Esophagus muscularis mucosa (tissue), 4 donors: ENCODE results near the gene MAST3. TPM values are rescaled to one million over a fixed set of nuclear protein-coding genes. Genes with fewer than 3 reads are reported as not detected.
A peak's percentile ranks its signal among the peaks of the same experiment; 100 is the strongest.
"Not testable (repeated sequence)": the region's sequence is repeated elsewhere in the genome, so short reads cannot be mapped to it uniquely, and the experiment has no call there.

Experiments
- DNase-seq: peaks from one replicate; pipeline ENCODE4 v3.0.0-alpha.2; 2017; ENCODE audit errors: extremely low spot score
- H3K27ac ChIP-seq, 4 donors: fragments of 200-600 bp; sonication (generic); replicated peaks in 1 of 4; 1 replicate in 3 of 4; 2 replicates in 1 of 4; pipeline ENCODE4 v1.5.1; 2016 to 2019; ENCODE audit warnings: mild to moderate bottlenecking in 1 of 4
- H3K27me3 ChIP-seq, 4 donors: fragments of 200-600 bp; sonication (generic); one replicate each; pipeline versions ENCODE4 v1.5.1 to v1.6.0; 2016 to 2019
- H3K36me3 ChIP-seq, 4 donors: fragments of 200-600 bp; sonication (generic); one replicate each; pipeline ENCODE4 v1.5.1; 2016 to 2019
- H3K4me1 ChIP-seq, 4 donors: fragments of 200-600 bp; sonication (generic); one replicate each; pipeline ENCODE4 v1.5.1; 2016 to 2019
- H3K4me3 ChIP-seq, 4 donors: fragments of 200-600 bp; sonication (generic); 1 replicate in 2 of 4; 2 replicates in 2 of 4; pipeline ENCODE4 v1.5.1; 2016 to 2019; ENCODE audit warnings: mild to moderate bottlenecking in 4 of 4, moderate library complexity in 1 of 4
- H3K9me3 ChIP-seq, 4 donors: fragments of 200-600 bp; sonication (generic); 1 replicate in 3 of 4; 2 replicates in 1 of 4; pipeline ENCODE4 v1.5.1; 2016 to 2019
- CTCF ChIP-seq, 3 experiments: fragments of 200-600 bp in 2 of 3; fragments of 450-650 bp in 1 of 3; sonication (generic) in 2 of 3; IDR thresholded peaks; one replicate each; pipeline ENCODE4 v1.5.1; 2017 to 2019; ENCODE audit warnings: antibody characterized with exemption in 3 of 3, mild to moderate bottlenecking in 2 of 3, moderate library complexity in 1 of 3
- EP300 ChIP-seq: sonication (generic); formaldehyde crosslinking; IDR thresholded peaks from one replicate; pipeline ENCODE4 v1.6.1; 2017; ENCODE audit warnings: antibody characterized with exemption
- POLR2A ChIP-seq: fragments of 450-650 bp; IDR thresholded peaks from one replicate; pipeline ENCODE4 v1.6.1; 2017; ENCODE audit warnings: antibody characterized with exemption, moderate library complexity, mild to moderate bottlenecking, low read depth
- POLR2AphosphoS5 ChIP-seq, 2 donors: sonication (generic); formaldehyde crosslinking; IDR thresholded peaks; one replicate each; pipeline ENCODE4 v1.6.1; 2017; ENCODE audit warnings: antibody characterized with exemption in 2 of 2
- WGBS: methylation state at CpG from one replicate; pipeline ENCODE4 v1.1.5; 2018; 5-methylcytosine and 5-hydroxymethylcytosine counted together
- intact Hi-C: fragments of 100-400 bp; cut with DNase I; formaldehyde crosslinking; loops from one replicate; pipeline ENCODE4 v1.15.1; 2023
- total RNA-seq, 4 donors: library from RNA; depleted of rRNA; stranded (reverse); fragments of >200 nt; gene quantifications; one replicate each; pipeline versions ENCODE4 v1.1.0 to v1.2.1, GENCODE V29; 2016

The MAST3 gene
- total RNA-seq, 4 donors from 2014 or later, result 5.0 to 8.5 (median 6.4) TPM

GRCh38 chr19:18156268-18156667 lies 58.7 kb downstream of the MAST3 start:
- peaks cover 6 to 9% (median 8%) of the 10 kb centered on the region in 4 donors for H3K36me3 ChIP-seq
- no peak for DNase-seq
- H3K4me1 ChIP-seq, result peaks cover 51 to 73% (median 68%) of the 10 kb centered on the region in 4 donors
- no peak overlapping the region for H3K4me3 ChIP-seq
- WGBS, result 90% methylated on average over 6 of the region's 6 CpGs
- intact Hi-C loops, result loop anchor here (10.0 kb wide), 1 partner anchor 151 kb away; the partner anchor contains the start of gene ARRDC2
- H3K9me3 ChIP-seq, result no peaks in the 10 kb centered on the region
- TF ChIP-seq CTCF (IDR thresholded peaks at IDR 0.05), result no peak
- peak overlapping the region; percentile 75 to 89 (median 81) for H3K27ac ChIP-seq
- no peaks in the 10 kb centered on the region for H3K27me3 ChIP-seq

GRCh38 chr19:18156841-18157464 lies 59.4 kb downstream of the MAST3 start:
- Histone ChIP-seq H3K27me3 (no peaks in the 10 kb centered on the region), H3K4me3 (no peak overlapping the region), H3K36me3 (peaks cover 8 to 12% (median 8%) of the 10 kb centered on the region in 4 donors), H3K9me3 (no peaks in the 10 kb centered on the region), H3K27ac (peak overlapping the region; percentile 75 to 89 (median 81)), H3K4me1 (peaks cover 51 to 73% (median 68%) of the 10 kb centered on the region in 4 donors)
- WGBS, result 21% methylated on average over 20 of the region's 22 CpGs
- TF ChIP-seq POLR2AphosphoS5 (IDR thresholded peaks at IDR 0.05), result peak; percentile 57 to 69
- TF ChIP-seq EP300, result no peak
- TF ChIP-seq CTCF (IDR thresholded peaks at IDR 0.05), result no peak
- no peak for TF ChIP-seq POLR2A
- no peak for DNase-seq
- intact Hi-C loops, result loop anchor here (10.0 kb wide), 1 partner anchor 152 kb away; the partner anchor contains the start of gene ARRDC2

GRCh38 chr19:18157465-18158063 lies 60.0 kb downstream of the MAST3 start:
- H3K27ac ChIP-seq, result peak overlapping the region; percentile 75 to 89 (median 81)
- intact Hi-C loops, result loop anchor here (10.0 kb wide), 1 partner anchor 153 kb away; the partner anchor contains the start of gene ARRDC2
- peaks cover 8 to 18% (median 15%) of the 10 kb centered on the region in 4 donors for H3K36me3 ChIP-seq
- no peaks in the 10 kb centered on the region for H3K27me3 ChIP-seq
- TF ChIP-seq POLR2AphosphoS5 (IDR thresholded peaks at IDR 0.05) (no peak), CTCF (IDR thresholded peaks at IDR 0.05) (no peak), EP300 (no peak), POLR2A (no peak)
- H3K4me1 ChIP-seq, result peaks cover 50 to 76% (median 68%) of the 10 kb centered on the region in 4 donors
- no peak for DNase-seq
- no peak overlapping the region for H3K4me3 ChIP-seq
- 36% methylated on average over 18 of the region's 18 CpGs for WGBS
- no peaks in the 10 kb centered on the region for H3K9me3 ChIP-seq

- no peak for DNase-seq
- Histone ChIP-seq H3K27ac (peak overlapping the region in 2 of 4 donors; percentile 75 to 76), H3K4me3 (no peak overlapping the region), H3K36me3 (peaks cover 16 to 27% (median 24%) of the 10 kb centered on the region in 4 donors), H3K27me3 (no peaks in the 10 kb centered on the region), H3K4me1 (peaks cover 50 to 76% (median 66%) of the 10 kb centered on the region in 4 donors), H3K9me3 (no peaks in the 10 kb centered on the region)
- no peak for TF ChIP-seq CTCF (IDR thresholded peaks at IDR 0.05)
- no peak for TF ChIP-seq POLR2A
- no peak for TF ChIP-seq POLR2AphosphoS5 (IDR thresholded peaks at IDR 0.05)
- no peak for TF ChIP-seq EP300
- WGBS, result 83% methylated on average over 4 of the region's 4 CpGs
- intact Hi-C loops, result loop anchor here (10.0 kb wide), 1 partner anchor 154 kb away; the partner anchor contains the start of gene ARRDC2
These were observed 60.9 kb downstream of the MAST3 start for GRCh38 chr19:18158467-18158866.

- DNase-seq, H3K27ac ChIP-seq, H3K4me3 ChIP-seq, H3K27me3 ChIP-seq, H3K9me3 ChIP-seq: not testable (repeated sequence)
- peaks cover 43 to 69% (median 60%) of the 10 kb centered on the region in 4 donors for H3K4me1 ChIP-seq
- intact Hi-C loops, result loop anchor here (10.0 kb wide), 1 partner anchor 154 kb away; the partner anchor contains the start of gene ARRDC2
- H3K36me3 ChIP-seq, result peaks cover 22 to 34% (median 29%) of the 10 kb centered on the region in 4 donors
- WGBS, result 87% methylated on average over 6 of the region's 6 CpGs
These were observed 61.6 kb downstream of the MAST3 start for GRCh38 chr19:18159059-18159616.
